H1 (cell line): Measurements from ENCODE around the gene PDIA5. TPM values are rescaled to one million over a fixed set of nuclear protein-coding genes. Genes with fewer than 3 reads are reported as not detected.

ENCODE experiments used
- CTCF ChIP-seq, 3 experiments: IDR thresholded peaks; 1 replicate in 2 of 3; 2 replicates in 1 of 3; pipeline versions ENCODE4 v1.5.1 to v1.6.1; 2011; ENCODE audit warnings: low read length in 3 of 3, mild to moderate bottlenecking in 3 of 3, inconsistent platforms in 2 of 3, low read depth in 1 of 3, moderate library complexity in 1 of 3; ENCODE audit not compliant: insufficient read depth in 1 of 3; ENCODE audit errors: control extremely low read depth in 1 of 3
- GTF2F1 ChIP-seq: IDR thresholded peaks from 2 replicates; pipeline ENCODE4 v1.6.1; 2012; ENCODE audit warnings: low read depth, low read length, improper control_type of control experiment, borderline replicate concordance
- KDM1A ChIP-seq: fragments of 200-600, 300-600 bp; sonication (generic); IDR thresholded peaks from 2 replicates; pipeline ENCODE4 v1.7.1; 2016; ENCODE audit warnings: mild to moderate bottlenecking, low read length, borderline replicate concordance
- KDM5A ChIP-seq: fragments of 200-600 bp; IDR thresholded peaks from 2 replicates; pipeline ENCODE4 v1.7.1; 2012; ENCODE audit warnings: mild to moderate bottlenecking, low read length, inconsistent platforms, mixed read lengths
- POU5F1 ChIP-seq: IDR thresholded peaks from 2 replicates; pipeline ENCODE4 v1.6.1; 2011; ENCODE audit warnings: low read depth, mild to moderate bottlenecking, low read length, moderate library complexity
- RBBP5 ChIP-seq: IDR thresholded peaks from 2 replicates; pipeline ENCODE4 v1.7.1; 2012; ENCODE audit warnings: low read depth, mild to moderate bottlenecking, inconsistent platforms, low read length, moderate library complexity, borderline replicate concordance
- SP4 ChIP-seq: IDR thresholded peaks from 2 replicates; pipeline ENCODE4 v1.6.1; 2012; ENCODE audit warnings: low read length, inconsistent platforms
- TAF7 ChIP-seq: optimal IDR thresholded peaks from 2 replicates; pipeline ENCODE3; 2011; ENCODE audit warnings: low read depth, mild to moderate bottlenecking, inconsistent platforms, low read length, moderate library complexity, borderline replicate concordance
- YY1 ChIP-seq: IDR thresholded peaks from 2 replicates; pipeline ENCODE4 v1.6.1; 2011; ENCODE audit warnings: low read depth, mild to moderate bottlenecking, low read length
- polyA plus RNA-seq, 7 experiments: library from polyadenylated mRNA; depleted of rRNA in 3 of 7; stranded (reverse) in 5 of 7; unstranded in 2 of 7; fragments of >200 nt in 5 of 7; fragments of 200-250 nt in 2 of 7; gene quantifications; 1 replicate in 5 of 7; 2 replicates in 1 of 7; 4 replicates in 1 of 7; pipeline versions ENCODE4 v1.2.1 to v1.2.3, GENCODE V29; 2011 to 2013; ENCODE audit warnings: missing spikeins in 2 of 7, mixed read lengths in 2 of 7
- total RNA-seq: library from RNA; stranded (reverse); fragmentation: NEBNext Ultra II Directional; extraction: Animal tissue kit (Norgen Biotek cat#: 25700); gene quantifications from 2 replicates; pipeline ENCODE4 v1.2.1, GENCODE V29; 2021

PDIA5 gene
- total and polyA plus RNA-seq, 2 of the 8 experiments (the other 6 are each of a cell fraction or from before 2014, with no cell fraction given): 18.2 to 32.8 TPM

GRCh38 chr3:123048480-123049237, 18.2 kb upstream of the PDIA5 start (continued):
- no peak for TF ChIP-seq TAF7
- no peak for TF ChIP-seq YY1
- TF ChIP-seq SP4: no peak
- TF ChIP-seq POU5F1: no peak
- no peak for TF ChIP-seq KDM1A
- no peak for TF ChIP-seq GTF2F1
- no peak for TF ChIP-seq KDM5A
- no peak for TF ChIP-seq RBBP5
- no peak for TF ChIP-seq CTCF (IDR thresholded peaks at IDR 0.05; ENCODE audit: control extremely low read depth in 1 of 3, insufficient read depth in 1 of 3, low read depth in 1 of 3, low read length in 3 of 3)
